ENCODE data around the gene ZFP90. TPM values are rescaled to one million over a fixed set of nuclear protein-coding genes. Genes with fewer than 3 reads are reported as not detected.

Gene ZFP90
- total RNA-seq, 1 donor from 2014 or later = 18.8 TPM

GRCh38 chr16:68617734-68618133, 78.6 kb downstream of the ZFP90 start:
- Mint-ChIP-seq H3K27ac (no peak overlapping the region), H3K27me3 (no peaks in the 10 kb centered on the region), H3K9me3 (peaks cover 13% of the 10 kb centered on the region), H3K36me3 (ENCODE audit: low read depth) (no peaks in the 10 kb centered on the region), H3K4me1 (no peaks in the 10 kb centered on the region), H3K4me3 (no peak overlapping the region)
- CTCF ChIA-PET = no interaction called here
- intact Hi-C loops (cut with micrococcal nuclease) = no loop called here
- DNase-seq = no peak
- POLR2A ChIA-PET = no interaction called here
- no peak for ATAC-seq (ENCODE audit: low read depth)
- no peak for TF ChIP-seq CTCF (IDR thresholded peaks at IDR 0.05)

Other genes starting within 250 kb of the ZFP90 start
- gene SLC7A6OS, start 228.3 kb upstream of the ZFP90 start, total RNA-seq = 34.8 and 42.0 TPM in 2 replicates
- gene PRMT7, start 228.3 kb upstream of the ZFP90 start, total RNA-seq = 41.8 and 50.3 TPM in 2 replicates
- 0.35 and 0.76 TPM in 2 replicates for gene SMPD3, start 90.8 kb upstream of the ZFP90 start, total RNA-seq
- not detected in 2 replicates for gene CDH3, start 106.0 kb downstream of the ZFP90 start, total RNA-seq
- gene CDH1, start 198.0 kb downstream of the ZFP90 start, total RNA-seq = 8.2 and 10.7 TPM in 2 replicates